GM18868 (cell line): ENCODE measurements around the gene MECP2.
A peak's percentile ranks its signal among the peaks of the same experiment; 100 is the strongest.

Source experiments
- ATAC-seq: cut with Tn5 transposase; IDR thresholded peaks from one replicate; pipeline ENCODE4 v1.9.1; 2021; ENCODE audit warnings: mild to moderate bottlenecking, moderate library complexity; ENCODE audit not compliant: unreplicated experiment

The MECP2 gene

DNA sequence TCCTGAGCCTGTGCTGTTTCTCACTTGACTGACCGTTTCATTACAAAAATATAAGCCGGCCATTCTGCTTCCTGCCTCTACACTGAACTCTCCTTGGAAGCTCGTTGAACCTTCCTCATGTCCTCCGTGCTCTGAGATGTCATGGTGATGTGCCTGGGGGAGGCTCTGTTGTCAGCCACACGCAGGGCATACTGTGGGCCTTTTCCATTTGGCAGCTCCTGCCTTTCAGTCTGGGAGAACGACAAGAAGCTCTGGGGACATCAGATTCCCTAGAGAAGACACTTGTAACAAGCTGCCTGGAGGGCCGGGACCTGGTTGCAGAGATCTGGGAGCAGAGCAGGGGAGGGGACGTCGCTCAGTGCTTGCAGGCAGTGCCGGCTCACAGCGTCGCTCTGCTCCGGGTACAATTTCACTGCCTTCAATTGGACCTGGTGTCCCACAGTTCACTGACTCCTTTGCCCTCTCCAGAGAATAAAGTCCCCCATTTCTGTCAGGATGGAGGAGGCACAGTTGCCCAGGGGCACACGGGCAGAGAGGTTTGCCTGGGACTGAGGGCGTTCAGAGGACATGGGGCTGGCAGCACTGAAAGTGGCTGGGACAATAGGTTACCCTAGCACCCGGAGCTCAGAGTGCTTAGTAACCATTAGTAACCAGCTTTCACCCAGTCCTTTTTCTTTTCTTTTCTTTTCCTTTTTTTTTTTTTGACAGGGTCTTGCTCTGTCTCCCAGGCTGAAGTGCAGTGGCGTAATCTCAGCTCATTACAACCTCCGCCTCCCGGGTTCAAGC is 19.1 kb upstream of the MECP2 start:
- no peak for ATAC-seq

DNA sequence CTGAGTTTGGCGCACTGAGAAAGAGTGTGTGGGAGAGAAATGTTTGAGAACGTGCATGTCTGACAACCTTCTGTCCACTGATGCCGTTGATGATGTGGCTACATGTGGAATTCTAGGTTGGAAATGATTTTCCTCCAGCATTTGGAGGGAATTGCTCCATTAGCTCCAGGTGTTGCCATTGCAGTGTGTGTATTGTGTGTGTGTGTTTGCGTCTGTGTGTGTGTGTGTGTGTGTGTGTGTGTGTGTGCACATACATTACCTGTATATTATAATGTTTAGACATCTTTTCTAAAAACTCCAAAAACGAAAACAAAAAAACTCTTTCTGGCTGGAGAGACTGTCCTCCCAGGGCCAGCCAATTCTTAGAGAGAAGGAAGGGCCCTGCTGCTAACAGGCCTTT is 18.2 kb upstream of the MECP2 start:
- ATAC-seq, result no peak

- no peak for ATAC-seq
Measured at GRCh38 chrX:154115071-154115470, 17.6 kb upstream of the MECP2 start.

DNA sequence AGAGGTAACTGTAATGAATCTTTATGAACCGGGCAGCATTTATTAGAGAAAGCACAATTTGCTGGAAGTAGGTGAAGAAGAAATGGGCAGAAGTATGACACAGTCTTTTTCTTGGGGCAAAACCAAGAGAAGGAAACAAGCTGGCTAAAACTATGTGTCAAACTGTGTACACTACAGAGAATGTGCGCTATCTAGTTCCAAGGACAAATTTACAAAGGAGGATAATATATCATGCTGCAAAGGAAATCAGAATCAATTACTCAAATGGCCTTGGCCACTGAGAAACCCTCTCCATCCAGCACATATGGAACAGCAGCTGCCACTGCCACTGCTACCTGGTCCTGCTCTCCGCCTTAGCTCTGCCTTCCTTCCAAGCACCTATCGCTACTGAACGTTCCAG is 17.1 kb upstream of the MECP2 start:
- ATAC-seq, result no peak

GRCh38 chrX:154113729-154114128 is 16.2 kb upstream of the MECP2 start:
- ATAC-seq, result no peak

GRCh38 chrX:154098551-154098950 is 1.0 kb upstream of the MECP2 start:
- no peak for ATAC-seq

- peak; percentile 39 for ATAC-seq
Measured at GRCh38 chrX:154097003-154097588, 421 bp downstream of the MECP2 start.

GRCh38 chrX:154096140-154097002 is 1.1 kb downstream of the MECP2 start:
- no peak for ATAC-seq

DNA sequence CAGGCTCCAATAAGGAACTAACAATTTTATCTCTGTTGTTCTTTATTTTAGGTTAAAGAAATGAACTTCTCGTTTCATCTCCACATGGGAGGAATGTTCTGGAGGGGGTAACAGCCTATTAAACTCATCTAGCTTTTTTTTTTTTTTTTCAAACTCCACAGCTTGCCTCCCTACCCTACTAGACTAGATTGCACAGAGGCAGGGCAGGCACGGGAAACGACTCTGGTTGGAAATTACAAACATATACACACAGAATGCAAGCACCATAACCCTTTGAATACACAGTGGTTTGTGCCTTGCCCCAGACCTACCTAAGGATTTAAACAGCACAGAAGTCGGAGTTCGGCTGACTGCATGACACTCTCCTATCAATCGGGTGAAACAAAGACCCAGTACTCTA is 2.7 kb downstream of the MECP2 start:
- no peak for ATAC-seq

- no peak for ATAC-seq
Measured at GRCh38 chrX:154093965-154094364, 3.6 kb downstream of the MECP2 start.

DNA sequence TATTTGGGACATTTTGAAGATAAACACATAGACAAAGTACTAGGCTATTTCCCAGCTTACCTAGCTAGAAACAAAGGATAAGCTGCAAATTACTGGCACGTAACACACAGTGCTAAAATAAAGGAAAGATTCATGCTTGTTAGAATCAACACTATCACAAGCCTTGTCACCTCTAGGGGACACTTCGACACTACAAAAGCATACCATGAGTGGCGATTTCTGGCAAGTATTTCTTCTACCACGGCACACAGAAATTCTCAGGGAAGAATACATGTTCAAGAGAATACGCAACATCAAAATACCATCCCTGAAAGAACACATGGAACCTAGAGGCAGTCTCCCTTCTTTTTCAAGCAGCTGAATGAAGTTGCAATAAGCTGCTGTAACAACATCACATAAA is 5.1 kb downstream of the MECP2 start:
- no peak for ATAC-seq

GRCh38 chrX:154091678-154092077 is 5.8 kb downstream of the MECP2 start:
- no peak for ATAC-seq

DNA sequence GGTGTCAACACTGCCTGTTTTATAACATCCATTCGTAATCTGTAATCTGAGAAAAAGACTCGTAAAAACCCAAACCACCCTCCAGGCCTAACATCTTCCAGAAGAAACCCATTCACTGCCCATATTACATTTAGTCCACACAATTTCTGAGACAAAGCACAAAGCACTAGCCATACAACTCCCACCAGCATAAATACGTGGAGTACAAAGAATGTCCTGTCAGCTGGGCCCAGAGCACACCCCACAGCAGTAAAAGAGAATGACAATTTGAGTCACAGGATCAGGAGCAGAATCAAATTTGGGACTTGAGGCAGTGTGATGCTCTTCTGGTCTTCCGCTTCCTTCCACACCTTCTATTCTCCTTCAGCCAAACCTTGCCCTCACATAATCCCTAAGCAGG is 6.8 kb downstream of the MECP2 start:
- no peak for ATAC-seq

DNA sequence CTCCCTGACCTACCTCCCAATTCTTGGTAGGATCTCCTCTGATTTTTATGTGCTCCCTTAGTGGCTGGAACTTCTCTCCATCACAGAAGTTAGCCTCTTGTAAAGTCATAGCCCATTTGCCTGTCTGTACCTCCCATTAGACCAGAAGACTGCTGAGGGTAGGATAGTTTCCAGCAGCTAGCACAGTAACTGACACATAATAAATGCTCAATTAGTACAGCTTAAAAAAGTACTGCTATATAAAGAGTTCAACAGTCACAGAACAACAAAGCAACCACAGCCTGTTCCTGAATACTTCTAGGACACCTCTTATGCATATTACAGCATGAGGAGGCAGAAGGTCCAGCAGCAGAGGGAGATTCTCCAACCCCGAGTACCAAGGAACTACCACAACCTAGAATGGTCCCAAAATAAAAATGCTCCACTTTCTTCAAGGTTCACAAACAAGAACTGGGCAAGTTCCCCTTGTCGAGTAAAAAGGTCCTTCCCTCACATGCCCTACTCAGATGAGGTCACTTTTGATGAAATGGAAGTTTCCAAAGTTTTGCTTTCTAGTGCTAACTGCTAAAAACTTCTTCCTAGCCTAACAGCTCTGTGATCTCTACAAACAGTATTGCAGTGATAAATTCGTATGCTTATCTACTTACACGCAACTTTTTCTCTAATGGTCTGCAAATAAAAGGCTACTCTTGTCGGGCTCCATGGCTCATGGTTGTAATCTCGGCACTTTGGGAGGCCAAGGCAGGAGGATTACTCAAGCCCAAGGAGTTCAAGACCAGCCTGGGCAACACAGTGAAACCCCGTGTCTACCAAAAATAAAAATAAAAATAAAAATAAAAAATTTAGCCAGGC is 12.8 kb downstream of the MECP2 start:
- no peak for ATAC-seq

- ATAC-seq, result no peak
Measured at GRCh38 chrX:154083126-154083517, 14.4 kb downstream of the MECP2 start.

DNA sequence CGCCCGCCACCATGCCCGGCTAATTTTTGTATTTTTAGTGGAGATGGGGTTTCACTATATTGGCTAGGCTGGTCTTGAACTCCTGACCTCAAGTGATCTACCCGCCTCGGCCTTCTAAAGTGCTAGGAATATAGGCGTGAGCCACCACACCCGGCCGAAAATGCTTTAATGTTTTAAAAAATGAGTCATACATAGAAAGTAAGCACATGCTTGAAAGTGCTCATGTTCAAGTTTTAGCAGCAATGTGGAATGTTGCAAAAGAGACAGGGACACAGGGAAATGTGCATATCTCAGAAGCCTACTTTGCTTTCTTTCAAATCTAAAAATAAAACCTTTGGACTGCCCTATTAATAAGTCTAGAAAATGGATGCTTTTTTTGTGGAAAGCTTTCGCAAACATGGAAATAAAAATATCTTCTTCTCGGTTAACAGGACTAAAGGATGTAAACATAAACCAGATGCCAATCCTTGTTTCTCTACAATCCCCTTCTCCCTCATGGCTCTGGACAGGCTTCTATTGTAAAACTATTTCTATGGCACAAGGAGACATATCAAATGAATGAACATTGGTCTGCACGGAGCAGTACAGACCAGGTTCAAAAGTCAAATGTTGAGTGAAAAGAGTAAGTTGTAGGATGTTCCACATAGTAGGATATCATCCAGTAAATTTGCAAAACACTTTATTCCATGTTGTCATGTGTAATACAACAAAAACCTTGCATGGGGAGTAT is 15.0 kb downstream of the MECP2 start:
- no peak for ATAC-seq

DNA sequence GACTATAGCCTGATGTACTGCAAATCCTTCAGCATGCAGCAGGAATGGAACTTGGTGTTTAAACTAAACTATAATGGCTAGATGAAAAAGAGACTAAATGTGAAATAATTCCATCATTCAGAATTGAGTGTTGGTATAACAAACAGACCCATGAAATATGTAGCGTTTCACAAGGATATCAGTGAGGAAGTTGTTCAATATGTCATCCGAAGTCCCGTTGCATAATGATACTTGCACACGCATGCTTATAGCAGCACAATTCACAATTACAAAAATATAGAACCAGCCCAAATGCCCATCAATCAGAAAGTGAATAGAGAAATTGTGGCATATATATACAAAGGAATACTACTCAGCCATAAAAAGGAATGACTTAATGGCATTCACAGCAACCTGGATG is 20.4 kb downstream of the MECP2 start:
- ATAC-seq, result no peak

DNA sequence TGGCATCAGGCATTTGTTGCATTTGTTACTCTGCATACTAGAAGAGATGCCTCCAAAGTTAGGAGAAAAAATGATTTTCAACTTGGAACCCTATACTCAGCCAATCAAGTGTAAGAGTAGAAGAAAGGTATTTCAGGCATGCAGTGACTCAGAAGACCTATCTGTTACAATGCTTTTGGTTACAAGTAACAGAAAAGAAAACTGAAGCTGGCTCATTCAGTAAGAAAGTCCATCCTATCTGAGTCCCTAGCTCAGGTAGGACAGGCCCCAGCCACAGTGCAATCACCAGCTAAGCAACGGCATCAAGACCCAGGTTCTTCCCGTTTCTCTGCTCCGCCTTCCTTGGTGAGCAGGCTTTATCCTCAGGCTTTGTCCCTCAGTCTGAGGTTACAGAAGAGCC is 23.3 kb downstream of the MECP2 start:
- ATAC-seq, result no peak

DNA sequence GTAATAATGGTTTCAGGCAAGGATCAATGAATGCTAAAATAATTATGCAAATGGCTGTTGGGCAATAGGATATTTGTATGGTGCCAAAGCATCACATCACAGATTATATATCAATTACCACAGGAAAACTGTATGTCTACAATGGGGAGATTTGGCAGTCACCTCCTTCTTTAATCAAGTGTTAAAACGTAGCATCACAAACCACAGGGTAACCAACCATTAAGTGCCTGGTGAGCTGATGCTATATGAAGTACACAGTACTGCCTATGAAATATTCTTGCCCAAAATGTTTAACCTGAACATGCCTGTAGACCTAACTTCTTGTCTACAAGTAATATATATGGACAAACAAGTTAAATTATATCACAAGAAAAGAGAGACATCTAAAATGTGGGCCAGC is 25.3 kb downstream of the MECP2 start:
- no peak for ATAC-seq

GRCh38 chrX:154068560-154068959 is 29.0 kb downstream of the MECP2 start:
- ATAC-seq, result no peak
